ENCODE measurements around the gene ACSL1. TPM values are rescaled to one million over a fixed set of nuclear protein-coding genes. Genes with fewer than 3 reads are reported as not detected.

The ACSL1 gene
- total and polyA plus RNA-seq, 9 of the 15 experiments (the other 6 are each of a cell fraction or from before 2014, with no cell fraction given): 6.7 to 24.1 (median 15.0) TPM

DNA sequence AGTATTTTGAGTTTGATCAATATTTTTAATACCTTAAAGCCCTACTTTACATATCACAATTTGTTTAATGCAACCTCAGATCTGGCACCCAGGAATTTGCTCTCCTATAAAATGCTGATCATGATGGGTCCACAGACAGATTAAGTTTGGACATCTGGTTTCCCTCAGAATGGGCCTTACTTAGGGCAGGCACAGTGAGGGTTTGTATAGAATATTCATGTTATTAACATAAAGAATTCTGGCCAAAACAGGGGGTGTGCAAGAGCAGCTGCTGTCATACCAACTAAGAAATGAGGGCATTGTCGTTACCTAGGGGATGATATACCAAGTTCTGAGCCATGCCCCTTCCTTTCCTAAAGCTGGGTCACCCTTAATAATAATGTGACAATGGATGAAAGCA is 54.4 kb downstream of the ACSL1 start:
- ATAC-seq (no peak), DNase-seq (ENCODE audit: extremely low read depth in 1 of 4, low spot score in 3 of 4) (no peak), FAIRE-seq (no peak)
- no peak overlapping the region for H3K4me3 ChIP-seq
- intact Hi-C loops (cut with micrococcal nuclease): no loop called here
- H4K20me1 ChIP-seq (replicated peaks; ENCODE audit: control insufficient read depth, insufficient read depth, low read length): no peaks in the 10 kb centered on the region
- POLR2A ChIA-PET: no interaction called here
- no peak overlapping the region for H2AFZ ChIP-seq (ENCODE audit: low read depth, low read length)
- no peaks in the 10 kb centered on the region for H3K9me1 ChIP-seq (ENCODE audit: control insufficient read depth, insufficient read depth, low read length)
- H3K4me2 ChIP-seq (ENCODE audit: insufficient read depth, low read length): no peak overlapping the region
- 20% methylated on average over 1 of the region's 1 CpG for WGBS (ENCODE audit: insufficient coverage, low coverage, missing lambda C conversion rate)
- no peaks in the 10 kb centered on the region for H3K27me3 ChIP-seq (ENCODE audit: control insufficient read depth in 2 of 2, insufficient read depth in 2 of 2, low read length in 2 of 2)
- H3K27ac ChIP-seq (ENCODE audit: extremely low read depth, low read depth, low read length): no peak overlapping the region
- H3K9me3 ChIP-seq (replicated peaks; ENCODE audit: control insufficient read depth, insufficient read depth, low read depth, low read length): no peaks in the 10 kb centered on the region
- H3K79me2 ChIP-seq (ENCODE audit: control insufficient read depth, insufficient read depth, low read length): no peaks in the 10 kb centered on the region
- in situ Hi-C loops (cut with MboI): no loop called here
- H3K36me3 ChIP-seq (ENCODE audit: control insufficient read depth, insufficient read depth, low read length): peaks cover 2% of the 10 kb centered on the region; the same call in 1 of the 3 replicates
- H3K4me1 ChIP-seq (replicated peaks in 1 of 2; ENCODE audit: control insufficient read depth in 2 of 2, insufficient read depth in 2 of 2, low read length in 2 of 2): no peaks in the 10 kb centered on the region
- CTCF ChIA-PET (ENCODE audit: low intra/inter-chr PET ratio): no interaction called here
- no TSS peak for BruUV-seq (replicated peaks)
- no peak overlapping the region for H3K9ac ChIP-seq (ENCODE audit: insufficient read depth in 1 of 2, low read depth in 2 of 2, low read length in 2 of 2)
- TF ChIP-seq HCFC1 (IDR thresholded peaks at IDR 0.05; ENCODE audit: low read depth, low read length) (no peak), SNRNP70 (optimal IDR thresholded peaks at IDR 0.05; ENCODE audit: low read depth, low read length) (no peak), ZNF764 (CRISPR knock-in tag; IDR thresholded peaks at IDR 0.05; ENCODE audit: low read depth) (no peak), LCOR (CRISPR knock-in tag; IDR thresholded peaks at IDR 0.05) (no peak), BDP1 (IDR thresholded peaks at IDR 0.05; ENCODE audit: insufficient read depth, insufficient read length) (no peak), RAD51 (IDR thresholded peaks at IDR 0.05; ENCODE audit: borderline replicate concordance, low read depth) (no peak), ZKSCAN1 (IDR thresholded peaks at IDR 0.05; ENCODE audit: low read depth, low read length) (no peak), SRF (CRISPR knock-in tag; IDR thresholded peaks at IDR 0.05) (no peak), MED1 (CRISPR knock-in tag; IDR thresholded peaks at IDR 0.05; ENCODE audit: borderline replicate concordance) (no peak), NONO (IDR thresholded peaks at IDR 0.05; ENCODE audit: low read depth in 2 of 2, low read length in 1 of 2) (no peak), MYNN (IDR thresholded peaks at IDR 0.05) (no peak), MYNN (CRISPR knock-in tag; IDR thresholded peaks at IDR 0.05) (no peak), PTRF (tag; IDR thresholded peaks at IDR 0.05) (no peak), GTF2A2 (tag; IDR thresholded peaks at IDR 0.05) (no peak)
- TF ChIP-seq, protein P1, sequence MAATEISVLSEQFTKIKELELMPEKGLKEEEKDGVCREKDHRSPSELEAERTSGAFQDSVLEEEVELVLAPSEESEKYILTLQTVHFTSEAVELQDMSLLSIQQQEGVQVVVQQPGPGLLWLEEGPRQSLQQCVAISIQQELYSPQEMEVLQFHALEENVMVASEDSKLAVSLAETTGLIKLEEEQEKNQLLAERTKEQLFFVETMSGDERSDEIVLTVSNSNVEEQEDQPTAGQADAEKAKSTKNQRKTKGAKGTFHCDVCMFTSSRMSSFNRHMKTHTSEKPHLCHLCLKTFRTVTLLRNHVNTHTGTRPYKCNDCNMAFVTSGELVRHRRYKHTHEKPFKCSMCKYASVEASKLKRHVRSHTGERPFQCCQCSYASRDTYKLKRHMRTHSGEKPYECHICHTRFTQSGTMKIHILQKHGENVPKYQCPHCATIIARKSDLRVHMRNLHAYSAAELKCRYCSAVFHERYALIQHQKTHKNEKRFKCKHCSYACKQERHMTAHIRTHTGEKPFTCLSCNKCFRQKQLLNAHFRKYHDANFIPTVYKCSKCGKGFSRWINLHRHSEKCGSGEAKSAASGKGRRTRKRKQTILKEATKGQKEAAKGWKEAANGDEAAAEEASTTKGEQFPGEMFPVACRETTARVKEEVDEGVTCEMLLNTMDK (IDR thresholded peaks at IDR 0.05; ENCODE audit: borderline replicate concordance, insufficient read depth, low read depth, low read length, poor library complexity, severe bottlenecking): no peak
- TF ChIP-seq, protein P2, sequence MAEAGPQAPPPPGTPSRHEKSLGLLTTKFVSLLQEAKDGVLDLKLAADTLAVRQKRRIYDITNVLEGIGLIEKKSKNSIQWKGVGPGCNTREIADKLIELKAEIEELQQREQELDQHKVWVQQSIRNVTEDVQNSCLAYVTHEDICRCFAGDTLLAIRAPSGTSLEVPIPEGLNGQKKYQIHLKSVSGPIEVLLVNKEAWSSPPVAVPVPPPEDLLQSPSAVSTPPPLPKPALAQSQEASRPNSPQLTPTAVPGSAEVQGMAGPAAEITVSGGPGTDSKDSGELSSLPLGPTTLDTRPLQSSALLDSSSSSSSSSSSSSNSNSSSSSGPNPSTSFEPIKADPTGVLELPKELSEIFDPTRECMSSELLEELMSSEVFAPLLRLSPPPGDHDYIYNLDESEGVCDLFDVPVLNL (CRISPR knock-in tag; IDR thresholded peaks at IDR 0.05; ENCODE audit: low read depth): no peak
- TF ChIP-seq, protein P3, sequence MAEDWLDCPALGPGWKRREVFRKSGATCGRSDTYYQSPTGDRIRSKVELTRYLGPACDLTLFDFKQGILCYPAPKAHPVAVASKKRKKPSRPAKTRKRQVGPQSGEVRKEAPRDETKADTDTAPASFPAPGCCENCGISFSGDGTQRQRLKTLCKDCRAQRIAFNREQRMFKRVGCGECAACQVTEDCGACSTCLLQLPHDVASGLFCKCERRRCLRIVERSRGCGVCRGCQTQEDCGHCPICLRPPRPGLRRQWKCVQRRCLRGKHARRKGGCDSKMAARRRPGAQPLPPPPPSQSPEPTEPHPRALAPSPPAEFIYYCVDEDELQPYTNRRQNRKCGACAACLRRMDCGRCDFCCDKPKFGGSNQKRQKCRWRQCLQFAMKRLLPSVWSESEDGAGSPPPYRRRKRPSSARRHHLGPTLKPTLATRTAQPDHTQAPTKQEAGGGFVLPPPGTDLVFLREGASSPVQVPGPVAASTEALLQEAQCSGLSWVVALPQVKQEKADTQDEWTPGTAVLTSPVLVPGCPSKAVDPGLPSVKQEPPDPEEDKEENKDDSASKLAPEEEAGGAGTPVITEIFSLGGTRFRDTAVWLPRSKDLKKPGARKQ (CRISPR knock-in tag; IDR thresholded peaks at IDR 0.05): no peak

Measured in K562 (cell line).